Keratinocyte (primary cell): ENCODE data around the gene DHCR7.

Experiments used
- EZH2 ChIP-seq: IDR thresholded peaks from one replicate; pipeline ENCODE4 v1.6.1; 2012; ENCODE audit warnings: inconsistent platforms, mild to moderate bottlenecking, low read length, moderate library complexity
- TF ChIP-seq, protein P1 (sequence below), 3 experiments: IDR thresholded peaks in 1 of 3; conservative IDR thresholded peaks in 1 of 3; optimal IDR thresholded peaks in 1 of 3; 2 replicates in 2 of 3; 3 replicates in 1 of 3; pipeline versions ENCODE3 to v1.5.1; 2011; ENCODE audit warnings: low read length in 3 of 3, mild to moderate bottlenecking in 3 of 3, moderate library complexity in 2 of 3, control low read depth in 1 of 3, inconsistent platforms in 1 of 3; ENCODE audit not compliant: insufficient read depth in 2 of 3; ENCODE audit errors: extremely low read depth in 1 of 3

DNA sequence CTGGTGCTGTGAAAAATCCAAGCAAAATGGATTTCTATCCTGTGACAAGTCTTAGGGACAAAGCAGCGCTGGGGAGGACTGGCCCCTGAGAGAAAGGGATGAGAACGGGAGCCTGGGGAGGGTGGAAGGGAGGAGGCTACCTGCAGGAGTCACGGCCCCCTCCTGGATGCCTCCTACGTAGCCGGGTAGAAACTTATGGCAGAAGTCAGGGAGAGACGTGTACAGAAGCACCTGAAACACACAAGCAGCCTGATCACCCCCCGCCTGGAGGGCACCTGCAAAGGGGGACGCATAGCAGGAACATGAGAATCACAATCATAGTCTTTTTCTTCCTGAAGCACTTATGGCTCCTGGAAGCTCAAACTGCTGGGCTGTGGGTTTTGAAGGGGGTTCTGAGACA lies 6.1 kb downstream of the DHCR7 start:
- TF ChIP-seq EZH2 = no peak
- TF ChIP-seq, protein P1, sequence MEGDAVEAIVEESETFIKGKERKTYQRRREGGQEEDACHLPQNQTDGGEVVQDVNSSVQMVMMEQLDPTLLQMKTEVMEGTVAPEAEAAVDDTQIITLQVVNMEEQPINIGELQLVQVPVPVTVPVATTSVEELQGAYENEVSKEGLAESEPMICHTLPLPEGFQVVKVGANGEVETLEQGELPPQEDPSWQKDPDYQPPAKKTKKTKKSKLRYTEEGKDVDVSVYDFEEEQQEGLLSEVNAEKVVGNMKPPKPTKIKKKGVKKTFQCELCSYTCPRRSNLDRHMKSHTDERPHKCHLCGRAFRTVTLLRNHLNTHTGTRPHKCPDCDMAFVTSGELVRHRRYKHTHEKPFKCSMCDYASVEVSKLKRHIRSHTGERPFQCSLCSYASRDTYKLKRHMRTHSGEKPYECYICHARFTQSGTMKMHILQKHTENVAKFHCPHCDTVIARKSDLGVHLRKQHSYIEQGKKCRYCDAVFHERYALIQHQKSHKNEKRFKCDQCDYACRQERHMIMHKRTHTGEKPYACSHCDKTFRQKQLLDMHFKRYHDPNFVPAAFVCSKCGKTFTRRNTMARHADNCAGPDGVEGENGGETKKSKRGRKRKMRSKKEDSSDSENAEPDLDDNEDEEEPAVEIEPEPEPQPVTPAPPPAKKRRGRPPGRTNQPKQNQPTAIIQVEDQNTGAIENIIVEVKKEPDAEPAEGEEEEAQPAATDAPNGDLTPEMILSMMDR (optimal IDR thresholded peaks at IDR 0.05 in 1 of 3, IDR thresholded peaks at IDR 0.05 in 1 of 3, conservative IDR thresholded peaks at IDR 0.05 in 1 of 3; ENCODE audit: extremely low read depth in 1 of 3, insufficient read depth in 2 of 3, low read length in 3 of 3) = no peak
